ENCODE results near the gene IFTAP.

- TF ChIP-seq, protein P1, sequence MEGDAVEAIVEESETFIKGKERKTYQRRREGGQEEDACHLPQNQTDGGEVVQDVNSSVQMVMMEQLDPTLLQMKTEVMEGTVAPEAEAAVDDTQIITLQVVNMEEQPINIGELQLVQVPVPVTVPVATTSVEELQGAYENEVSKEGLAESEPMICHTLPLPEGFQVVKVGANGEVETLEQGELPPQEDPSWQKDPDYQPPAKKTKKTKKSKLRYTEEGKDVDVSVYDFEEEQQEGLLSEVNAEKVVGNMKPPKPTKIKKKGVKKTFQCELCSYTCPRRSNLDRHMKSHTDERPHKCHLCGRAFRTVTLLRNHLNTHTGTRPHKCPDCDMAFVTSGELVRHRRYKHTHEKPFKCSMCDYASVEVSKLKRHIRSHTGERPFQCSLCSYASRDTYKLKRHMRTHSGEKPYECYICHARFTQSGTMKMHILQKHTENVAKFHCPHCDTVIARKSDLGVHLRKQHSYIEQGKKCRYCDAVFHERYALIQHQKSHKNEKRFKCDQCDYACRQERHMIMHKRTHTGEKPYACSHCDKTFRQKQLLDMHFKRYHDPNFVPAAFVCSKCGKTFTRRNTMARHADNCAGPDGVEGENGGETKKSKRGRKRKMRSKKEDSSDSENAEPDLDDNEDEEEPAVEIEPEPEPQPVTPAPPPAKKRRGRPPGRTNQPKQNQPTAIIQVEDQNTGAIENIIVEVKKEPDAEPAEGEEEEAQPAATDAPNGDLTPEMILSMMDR (IDR thresholded peaks at IDR 0.05): no peak
- TF ChIP-seq POLR2A (IDR thresholded peaks at IDR 0.05) (no peak), POLR2AphosphoS5 (IDR thresholded peaks at IDR 0.05; ENCODE audit: insufficient read depth in 1 of 2, low read depth in 1 of 2) (no peak)
Observed at GRCh38 chr11:36617543-36618362, 23.5 kb downstream of the IFTAP start.
